H1 (cell line): ENCODE data around the gene FMN2. TPM values are rescaled to one million over a fixed set of nuclear protein-coding genes. Genes with fewer than 3 reads are reported as not detected.

Source experiments
- BRCA1 ChIP-seq: IDR thresholded peaks from 2 replicates; pipeline ENCODE4 v1.6.1; 2012; ENCODE audit warnings: low read depth, low read length, improper control_type of control experiment
- CHD1 ChIP-seq: IDR thresholded peaks from 2 replicates; pipeline ENCODE4 v1.6.1; 2012; ENCODE audit warnings: low read depth, low read length, improper control_type of control experiment
- CHD2 ChIP-seq: IDR thresholded peaks from 2 replicates; pipeline ENCODE4 v1.6.1; 2012; ENCODE audit warnings: low read length, improper control_type of control experiment
- CTBP2 ChIP-seq: IDR thresholded peaks from 2 replicates; pipeline ENCODE4 v1.7.0; 2011; ENCODE audit warnings: borderline replicate concordance, mild to moderate bottlenecking, moderate library complexity, mixed read lengths, low read length; ENCODE audit not compliant: insufficient read depth, insufficient read length
- CTCF ChIP-seq, 3 experiments: IDR thresholded peaks; 1 replicate in 2 of 3; 2 replicates in 1 of 3; pipeline versions ENCODE4 v1.5.1 to v1.6.1; 2011; ENCODE audit warnings: low read length in 3 of 3, mild to moderate bottlenecking in 3 of 3, inconsistent platforms in 2 of 3, low read depth in 1 of 3, moderate library complexity in 1 of 3; ENCODE audit not compliant: insufficient read depth in 1 of 3; ENCODE audit errors: control extremely low read depth in 1 of 3
- FOSL1 ChIP-seq: IDR thresholded peaks from 2 replicates; pipeline ENCODE4 v1.6.1; 2011; ENCODE audit warnings: mild to moderate bottlenecking, low read depth, low read length, moderate library complexity; ENCODE audit not compliant: insufficient read depth
- HDAC6 ChIP-seq: IDR thresholded peaks from one replicate; pipeline ENCODE4 v1.7.1; 2012; ENCODE audit warnings: low read depth, mild to moderate bottlenecking, inconsistent platforms, low read length, moderate library complexity
- JUN ChIP-seq: IDR thresholded peaks from 2 replicates; pipeline ENCODE4 v1.6.1; 2011; ENCODE audit warnings: low read depth, mild to moderate bottlenecking, improper control_type of control experiment, low read length
- MAFK ChIP-seq: IDR thresholded peaks from 2 replicates; pipeline ENCODE4 v1.6.1; 2012; ENCODE audit warnings: low read depth, mild to moderate bottlenecking, improper control_type of control experiment, low read length
- NANOG ChIP-seq: IDR thresholded peaks from 2 replicates; pipeline ENCODE4 v1.6.1; 2011; ENCODE audit warnings: low read length, low read depth, mild to moderate bottlenecking, inconsistent platforms; ENCODE audit not compliant: insufficient read depth, poor library complexity, severe bottlenecking
- POLR2AphosphoS5 ChIP-seq: IDR thresholded peaks from 2 replicates; pipeline ENCODE4 v1.6.1; 2011; ENCODE audit warnings: low read depth, low read length
- RFX5 ChIP-seq: IDR thresholded peaks from 2 replicates; pipeline ENCODE4 v1.6.1; 2011; ENCODE audit warnings: low read depth, low read length, improper control_type of control experiment, borderline replicate concordance
- RNF2 ChIP-seq: fragments of 200-900, 300-1000 bp; sonication (generic); IDR thresholded peaks from 2 replicates; pipeline ENCODE4 v1.7.1; 2016; ENCODE audit warnings: borderline replicate concordance, low read depth, mild to moderate bottlenecking, antibody characterized with exemption, low read length; ENCODE audit not compliant: poor library complexity, severe bottlenecking; ENCODE audit errors: missing control alignments
- SAP30 ChIP-seq: fragments of 300-600 bp; sonication (generic); IDR thresholded peaks from 2 replicates; pipeline ENCODE4 v1.7.1; 2012; ENCODE audit warnings: low read length, moderate library complexity, mild to moderate bottlenecking, inconsistent platforms; ENCODE audit not compliant: insufficient read depth, insufficient replicate concordance
- SIRT6 ChIP-seq: IDR thresholded peaks from one replicate; pipeline ENCODE4 v1.7.1; 2012; ENCODE audit warnings: low read length, inconsistent platforms
- SP1 ChIP-seq: IDR thresholded peaks from 2 replicates; pipeline ENCODE4 v1.6.1; 2011; ENCODE audit warnings: low read depth, low read length
- SP2 ChIP-seq: IDR thresholded peaks from 2 replicates; pipeline ENCODE4 v1.6.1; 2012; ENCODE audit warnings: mild to moderate bottlenecking, low read length, inconsistent platforms
- TAF1 ChIP-seq: IDR thresholded peaks from 2 replicates; pipeline ENCODE4 v1.6.1; 2011; ENCODE audit warnings: mild to moderate bottlenecking, low read depth, low read length
- TAF7 ChIP-seq: optimal IDR thresholded peaks from 2 replicates; pipeline ENCODE3; 2011; ENCODE audit warnings: low read depth, mild to moderate bottlenecking, inconsistent platforms, low read length, moderate library complexity, borderline replicate concordance
- ZNF274 ChIP-seq: IDR thresholded peaks from 2 replicates; pipeline ENCODE4 v1.7.0; 2012; ENCODE audit warnings: low read length, borderline replicate concordance; ENCODE audit errors: extremely low read depth
- polyA plus RNA-seq, 7 experiments: library from polyadenylated mRNA; depleted of rRNA in 3 of 7; stranded (reverse) in 5 of 7; unstranded in 2 of 7; fragments of >200 nt in 5 of 7; fragments of 200-250 nt in 2 of 7; gene quantifications; 1 replicate in 5 of 7; 2 replicates in 1 of 7; 4 replicates in 1 of 7; pipeline versions ENCODE4 v1.2.1 to v1.2.3, GENCODE V29; 2011 to 2013; ENCODE audit warnings: missing spikeins in 2 of 7, mixed read lengths in 2 of 7
- total RNA-seq: library from RNA; stranded (reverse); fragmentation: NEBNext Ultra II Directional; extraction: Animal tissue kit (Norgen Biotek cat#: 25700); gene quantifications from 2 replicates; pipeline ENCODE4 v1.2.1, GENCODE V29; 2021
- TF ChIP-seq, protein P1 (sequence below): IDR thresholded peaks from 2 replicates; pipeline ENCODE4 v1.6.1; 2011; ENCODE audit warnings: low read depth, mild to moderate bottlenecking, low read length; ENCODE audit not compliant: insufficient read depth
- TF ChIP-seq, protein P2 (sequence below): IDR thresholded peaks from 2 replicates; pipeline ENCODE4 v1.6.1; 2012; ENCODE audit warnings: inconsistent platforms

Gene FMN2
- total and polyA plus RNA-seq, 2 of the 8 experiments (the other 6 are each of a cell fraction or from before 2014, with no cell fraction given): 0.83 to 2.0 TPM

DNA sequence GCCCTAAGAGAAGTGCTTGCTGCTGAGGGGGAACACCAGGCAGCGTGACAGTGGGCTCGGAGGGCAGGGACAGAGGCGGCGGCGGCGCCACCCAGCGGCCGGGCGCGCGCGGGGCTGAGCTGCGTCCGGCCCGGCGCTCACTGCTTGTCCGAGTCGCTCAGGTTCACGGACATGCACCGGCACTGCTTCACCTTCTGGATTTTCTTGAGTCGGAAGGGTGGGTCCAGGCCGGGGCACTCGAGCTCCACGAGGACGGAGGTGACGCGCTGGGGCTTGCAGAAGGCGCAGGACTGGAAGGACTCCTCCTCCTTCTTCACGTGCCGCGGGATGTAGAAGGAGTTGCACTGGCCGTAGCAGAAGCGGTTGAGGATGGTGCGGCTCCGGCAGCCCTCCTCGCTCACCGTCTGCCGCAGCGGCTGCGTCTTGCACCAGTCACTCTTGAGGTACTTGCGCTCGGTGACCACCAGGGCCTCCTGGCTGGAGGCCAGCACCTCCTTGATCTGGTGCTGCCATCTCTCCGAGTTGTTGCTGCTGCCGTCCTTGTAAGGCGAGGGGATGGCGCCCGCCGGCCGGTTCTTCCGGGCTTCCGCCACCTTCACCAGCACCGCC is 401.3 kb downstream of the FMN2 start (continued):
- no peak for TF ChIP-seq CTBP2
- no peak for TF ChIP-seq RFX5
- no peak for TF ChIP-seq FOSL1
- no peak for TF ChIP-seq SIRT6
- no peak for TF ChIP-seq TAF7
- no peak for TF ChIP-seq CHD2
- TF ChIP-seq, protein P1, sequence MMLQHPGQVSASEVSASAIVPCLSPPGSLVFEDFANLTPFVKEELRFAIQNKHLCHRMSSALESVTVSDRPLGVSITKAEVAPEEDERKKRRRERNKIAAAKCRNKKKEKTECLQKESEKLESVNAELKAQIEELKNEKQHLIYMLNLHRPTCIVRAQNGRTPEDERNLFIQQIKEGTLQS: no peak
- no peak for TF ChIP-seq MAFK
- TF ChIP-seq, protein P2, sequence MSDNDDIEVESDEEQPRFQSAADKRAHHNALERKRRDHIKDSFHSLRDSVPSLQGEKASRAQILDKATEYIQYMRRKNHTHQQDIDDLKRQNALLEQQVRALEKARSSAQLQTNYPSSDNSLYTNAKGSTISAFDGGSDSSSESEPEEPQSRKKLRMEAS: peak; percentile 78
- no peak for TF ChIP-seq NANOG
- TF ChIP-seq SAP30: no peak
- peak; percentile 46 for TF ChIP-seq TAF1
- no peak for TF ChIP-seq CHD1
- TF ChIP-seq CTCF (IDR thresholded peaks at IDR 0.05; ENCODE audit: control extremely low read depth in 1 of 3, insufficient read depth in 1 of 3, low read depth in 1 of 3, low read length in 3 of 3): peak; percentile 71 to 77 (median 76)
- no peak for TF ChIP-seq BRCA1
- TF ChIP-seq JUN: no peak
- no peak for TF ChIP-seq SP2
- no peak for TF ChIP-seq POLR2AphosphoS5
- TF ChIP-seq RNF2: no peak
- TF ChIP-seq HDAC6: no peak
- TF ChIP-seq SP1: no peak
- no peak for TF ChIP-seq ZNF274
